Measurements from ENCODE around the gene WSB1.

The WSB1 gene

GRCh38 chr17:27362503-27362902 is 68.6 kb downstream of the WSB1 start:
- DNase-seq = no peak

GRCh38 chr17:27362909-27363308 is 69.0 kb downstream of the WSB1 start:
- DNase-seq = no peak

- DNase-seq = no peak
Measured at GRCh38 chr17:27363326-27363725, 69.4 kb downstream of the WSB1 start.
